ENCODE data around the gene ARL14EP.

ARL14EP gene

DNA sequence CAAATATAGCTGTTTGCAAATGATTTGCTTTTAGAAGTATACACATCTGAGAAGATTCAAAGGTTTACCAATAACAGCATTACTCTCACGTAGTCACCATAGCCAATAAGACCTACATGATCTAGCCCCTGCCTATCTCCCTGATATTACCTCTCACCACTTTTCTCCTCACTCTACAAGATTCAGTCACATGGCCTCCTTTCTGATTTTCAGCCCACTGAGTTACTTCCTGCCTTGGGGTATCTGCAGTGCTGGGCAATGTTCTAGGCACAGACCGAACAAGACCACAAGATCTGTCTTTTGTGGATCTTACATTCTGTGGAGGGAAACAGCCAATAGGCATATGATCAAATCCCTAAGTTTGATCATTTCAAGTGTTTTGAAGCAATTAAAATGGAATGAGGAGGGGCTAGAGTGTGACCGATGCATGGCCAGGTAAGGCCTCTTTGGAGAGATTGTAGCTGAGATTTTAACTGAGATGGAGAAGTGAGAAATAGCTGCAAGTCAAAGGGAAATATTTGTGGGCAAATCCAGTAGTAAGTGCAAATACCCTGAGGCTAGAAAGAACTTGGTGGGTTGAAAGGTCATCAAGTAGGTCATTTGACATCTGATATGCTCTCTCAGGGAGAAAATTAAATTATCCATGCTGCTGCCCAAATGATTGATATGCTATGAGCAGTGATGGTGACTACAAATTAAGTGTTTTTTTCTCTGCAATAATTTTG is 43.1 kb downstream of the ARL14EP start:
- DNase-seq (ENCODE audit: low read depth): no peak
- TF ChIP-seq, protein P1, sequence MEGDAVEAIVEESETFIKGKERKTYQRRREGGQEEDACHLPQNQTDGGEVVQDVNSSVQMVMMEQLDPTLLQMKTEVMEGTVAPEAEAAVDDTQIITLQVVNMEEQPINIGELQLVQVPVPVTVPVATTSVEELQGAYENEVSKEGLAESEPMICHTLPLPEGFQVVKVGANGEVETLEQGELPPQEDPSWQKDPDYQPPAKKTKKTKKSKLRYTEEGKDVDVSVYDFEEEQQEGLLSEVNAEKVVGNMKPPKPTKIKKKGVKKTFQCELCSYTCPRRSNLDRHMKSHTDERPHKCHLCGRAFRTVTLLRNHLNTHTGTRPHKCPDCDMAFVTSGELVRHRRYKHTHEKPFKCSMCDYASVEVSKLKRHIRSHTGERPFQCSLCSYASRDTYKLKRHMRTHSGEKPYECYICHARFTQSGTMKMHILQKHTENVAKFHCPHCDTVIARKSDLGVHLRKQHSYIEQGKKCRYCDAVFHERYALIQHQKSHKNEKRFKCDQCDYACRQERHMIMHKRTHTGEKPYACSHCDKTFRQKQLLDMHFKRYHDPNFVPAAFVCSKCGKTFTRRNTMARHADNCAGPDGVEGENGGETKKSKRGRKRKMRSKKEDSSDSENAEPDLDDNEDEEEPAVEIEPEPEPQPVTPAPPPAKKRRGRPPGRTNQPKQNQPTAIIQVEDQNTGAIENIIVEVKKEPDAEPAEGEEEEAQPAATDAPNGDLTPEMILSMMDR (conservative IDR thresholded peaks at IDR 0.05; ENCODE audit: low read depth, low read length): no peak
- H3K4me3 ChIP-seq (ENCODE audit: low read depth, low read length): no peak overlapping the region

GRCh38 chr11:30368394-30368793 is 45.5 kb downstream of the ARL14EP start:
- TF ChIP-seq, protein P1 (conservative IDR thresholded peaks at IDR 0.05; ENCODE audit: low read depth, low read length): no peak
- H3K4me3 ChIP-seq (ENCODE audit: low read depth, low read length): no peak overlapping the region
- no peak for DNase-seq (ENCODE audit: low read depth)

GRCh38 chr11:30370164-30370563 is 47.3 kb downstream of the ARL14EP start:
- DNase-seq (ENCODE audit: low read depth): no peak
- H3K4me3 ChIP-seq (ENCODE audit: low read depth, low read length): no peak overlapping the region
- TF ChIP-seq, protein P1 (conservative IDR thresholded peaks at IDR 0.05; ENCODE audit: low read depth, low read length): no peak

DNA sequence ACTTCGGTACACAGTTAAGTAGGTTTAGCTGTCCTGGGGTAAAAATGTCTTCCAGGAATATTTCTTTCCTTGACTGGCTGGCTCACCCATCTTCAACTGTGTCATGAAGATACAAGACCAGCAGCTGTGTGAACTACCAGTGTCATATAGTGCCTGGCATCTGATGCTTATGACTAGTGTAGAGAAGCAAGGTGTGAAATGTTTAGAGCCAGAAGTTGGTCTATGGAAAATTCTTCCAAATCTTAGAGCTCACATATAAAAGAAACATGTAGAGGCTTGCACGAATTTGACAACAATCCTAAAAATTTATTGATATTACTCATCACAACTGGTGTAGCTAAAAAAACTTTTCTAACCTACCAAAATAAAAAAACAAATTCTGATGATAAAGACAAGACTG is 54.4 kb downstream of the ARL14EP start:
- no peak for DNase-seq (ENCODE audit: low read depth)
- no peak overlapping the region for H3K4me3 ChIP-seq (ENCODE audit: low read depth, low read length)
- TF ChIP-seq, protein P1 (conservative IDR thresholded peaks at IDR 0.05; ENCODE audit: low read depth, low read length): no peak

DNA sequence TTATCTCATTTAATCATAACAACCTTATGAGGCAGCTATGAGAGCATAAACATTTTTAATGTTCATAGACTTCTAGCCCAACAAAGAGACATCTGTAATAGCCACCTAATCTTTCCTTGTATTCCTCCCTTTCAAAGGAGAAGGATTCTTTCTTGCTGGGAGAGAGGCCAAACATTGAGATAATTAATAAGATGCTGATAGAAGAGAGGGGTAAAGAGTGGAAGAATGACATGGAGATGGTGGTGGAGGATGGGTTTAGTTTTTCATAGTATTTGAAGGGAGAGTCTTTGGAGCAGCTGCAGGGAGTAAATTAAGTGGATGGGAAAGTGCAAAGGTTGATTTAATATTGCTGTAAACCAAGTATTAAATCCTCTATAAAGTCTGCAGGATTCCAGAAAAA is 57.9 kb downstream of the ARL14EP start:
- no peak for DNase-seq (ENCODE audit: low read depth)
- TF ChIP-seq, protein P1 (conservative IDR thresholded peaks at IDR 0.05; ENCODE audit: low read depth, low read length): no peak

DNA sequence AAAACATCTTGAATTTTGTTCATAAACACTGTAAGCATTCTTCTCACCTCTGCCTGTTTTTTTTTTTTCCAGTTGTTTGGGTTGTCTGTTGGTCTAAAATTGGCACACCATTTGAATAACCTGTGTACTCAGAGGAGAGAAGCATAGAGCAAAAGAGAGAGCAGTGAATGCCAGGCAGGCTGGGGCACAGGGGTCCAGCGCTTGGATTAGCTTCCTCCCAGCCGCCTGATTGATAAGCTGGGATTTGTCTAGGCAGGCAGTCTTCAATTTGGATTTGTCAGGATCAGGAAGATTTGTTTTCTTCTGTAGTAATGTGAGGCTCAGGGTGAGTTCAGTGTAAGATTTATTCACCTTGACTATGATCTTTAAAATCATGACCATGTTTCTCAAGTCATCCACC is 59.0 kb downstream of the ARL14EP start:
- H3K4me3 ChIP-seq (ENCODE audit: low read depth, low read length): no peak overlapping the region
- no peak for DNase-seq (ENCODE audit: low read depth)
- TF ChIP-seq, protein P1 (conservative IDR thresholded peaks at IDR 0.05; ENCODE audit: low read depth, low read length): no peak

More for the DNA sequence above, 57.9 kb downstream of the ARL14EP start:
- H3K4me3 ChIP-seq (ENCODE audit: low read depth, low read length): no peak overlapping the region
